ENCODE measurements around the gene TMEM214. TPM values are rescaled to one million over a fixed set of nuclear protein-coding genes. Genes with fewer than 3 reads are reported as not detected.
A peak's percentile ranks its signal among the peaks of the same experiment; 100 is the strongest.

The TMEM214 gene
- total RNA-seq, 1 experiment from 2014 or later = 55.3 TPM

GRCh38 chr2:27087823-27088410 is 55.2 kb downstream of the TMEM214 start:
- H3K4me2 ChIP-seq (ENCODE audit: insufficient read depth, insufficient read length, low read length) = peak overlapping the region; percentile 86
- H3K9me3 ChIP-seq (ENCODE audit: control insufficient read depth, low read depth, low read length) = no peaks in the 10 kb centered on the region
- H3K27me3 ChIP-seq (ENCODE audit: insufficient read depth, low read length) = no peaks in the 10 kb centered on the region
- no peak overlapping the region for H3K4ac ChIP-seq (ENCODE audit: low read depth, low read length)
- no peaks in the 10 kb centered on the region for H3K79me2 ChIP-seq (ENCODE audit: insufficient read depth, low read length)
- Mint-ChIP-seq H3K4me1 (peaks cover 15 to 25% of the 10 kb centered on the region in 2 experiments), H3K36me3 (ENCODE audit: insufficient read depth in 1 of 3, low read depth in 3 of 3) (no peaks in the 10 kb centered on the region; a peak in 1 of 7 replicates), H3K27ac (no peak overlapping the region), H3K27me3 (ENCODE audit: low read depth) (peaks cover 20% of the 10 kb centered on the region), H3K4me3 (peak overlapping the region; percentile 75 to 87), H3K9me3 (no peaks in the 10 kb centered on the region)
- H4K20me1 ChIP-seq (ENCODE audit: control insufficient read depth, insufficient read depth, insufficient read length) = no peaks in the 10 kb centered on the region
- peaks cover 13% of the 10 kb centered on the region for H3K23me2 ChIP-seq (ENCODE audit: insufficient read length, low read depth, low read length, poor library complexity, severe bottlenecking)
- no peak overlapping the region for H2BK20ac ChIP-seq (ENCODE audit: low read depth, low read length, poor library complexity, severe bottlenecking)
- H2AK5ac ChIP-seq (ENCODE audit: insufficient read length, low read length) = no peak overlapping the region
- no peak overlapping the region for H3K56ac ChIP-seq (ENCODE audit: insufficient read length, low read depth, low read length)
- H2BK5ac ChIP-seq (ENCODE audit: insufficient read length, low read length) = no peak overlapping the region
- H3K4me1 ChIP-seq (ENCODE audit: insufficient read depth, low read length) = no peaks in the 10 kb centered on the region
- no peak for TF ChIP-seq CTCF (conservative IDR thresholded peaks at IDR 0.05)
- no peak overlapping the region for H4K8ac ChIP-seq (replicated peaks; ENCODE audit: insufficient read length, low read depth, low read length)
- no peak overlapping the region for H3T11ph ChIP-seq (ENCODE audit: low read length)
- no peak for DNase-seq
- H3K18ac ChIP-seq (ENCODE audit: insufficient read length, low read depth, low read length) = no peak overlapping the region
- no peak overlapping the region for H3K23ac ChIP-seq (ENCODE audit: insufficient read length, low read depth, low read length)
- H4K5ac ChIP-seq (ENCODE audit: insufficient read length, low read depth, low read length) = no peak overlapping the region
- no peak overlapping the region for H3K9ac ChIP-seq (ENCODE audit: extremely low read depth, insufficient read length, low read length)
- no peak overlapping the region for H2BK15ac ChIP-seq (ENCODE audit: low read depth, low read length)
- H4K91ac ChIP-seq (ENCODE audit: insufficient read length, low read depth, low read length) = no peak overlapping the region
- H2BK12ac ChIP-seq (ENCODE audit: insufficient read length, low read depth, low read length) = no peak overlapping the region
- H3K14ac ChIP-seq (ENCODE audit: insufficient read depth, low read length) = no peak overlapping the region
- H3K79me1 ChIP-seq (ENCODE audit: insufficient read depth, low read depth, low read length, poor library complexity, severe bottlenecking) = no peaks in the 10 kb centered on the region
- no peak overlapping the region for H2BK120ac ChIP-seq (ENCODE audit: low read depth, low read length, poor library complexity, severe bottlenecking)
- no peak overlapping the region for H3K27ac ChIP-seq (ENCODE audit: insufficient read length, low read depth, low read length)
- no peak overlapping the region for H2AFZ ChIP-seq (ENCODE audit: low read length)
- WGBS (ENCODE audit: extremely low coverage, insufficient read length, low lambda C conversion rate) = no CpG with 5 or more reads among the region's 5 CpGs
